Liver (tissue), 9 donors: Measurements from ENCODE around the gene APP. TPM values are rescaled to one million over a fixed set of nuclear protein-coding genes. Genes with fewer than 3 reads are reported as not detected.

Experiments
- DNase-seq: peaks from one replicate; pipeline ENCODE4 v3.0.0-alpha.2; 2017; ENCODE audit warnings: low spot score
- H3K27ac ChIP-seq, 2 donors: one replicate each; pipeline ENCODE4 v1.7.0; 2013; ENCODE audit warnings: inconsistent platforms in 2 of 2, low read length in 2 of 2, control low read depth in 1 of 2, low read depth in 1 of 2, mild to moderate bottlenecking in 1 of 2
- H3K27me3 ChIP-seq, 4 donors: one replicate each; pipeline versions ENCODE4 v1.6.1 to v1.7.0; 2013; ENCODE audit warnings: low read length in 3 of 4, inconsistent platforms in 1 of 4, mild to moderate bottlenecking in 1 of 4, moderate library complexity in 1 of 4; ENCODE audit not compliant: control insufficient read depth in 4 of 4, insufficient read depth in 4 of 4
- H3K36me3 ChIP-seq, 4 donors: one replicate each; pipeline versions ENCODE4 v1.6.1 to v1.7.0; 2013; ENCODE audit warnings: low read length in 3 of 4, mild to moderate bottlenecking in 3 of 4, low read depth in 1 of 4, moderate library complexity in 1 of 4; ENCODE audit not compliant: control insufficient read depth in 4 of 4, insufficient read depth in 3 of 4
- H3K4me1 ChIP-seq, 4 donors: one replicate each; pipeline versions ENCODE4 v1.6.1 to v1.7.0; 2013; ENCODE audit warnings: low read length in 3 of 4, mild to moderate bottlenecking in 3 of 4, moderate library complexity in 1 of 4; ENCODE audit not compliant: control insufficient read depth in 4 of 4, insufficient read depth in 4 of 4
- H3K4me3 ChIP-seq, 3 donors: one replicate each; pipeline versions ENCODE4 v1.6.1 to v1.7.0; 2013; ENCODE audit warnings: low read length in 3 of 3, control low read depth in 1 of 3, low read depth in 1 of 3, mild to moderate bottlenecking in 1 of 3
- H3K9ac ChIP-seq, 2 donors: one replicate each; pipeline ENCODE4 v1.7.0; 2013; ENCODE audit warnings: low read length in 2 of 2, mild to moderate bottlenecking in 2 of 2, moderate library complexity in 2 of 2, control low read depth in 1 of 2, low read depth in 1 of 2
- H3K9me3 ChIP-seq, 4 donors: one replicate each; pipeline versions ENCODE4 v1.6.1 to v1.7.0; 2013; ENCODE audit warnings: low read length in 3 of 4; ENCODE audit not compliant: control insufficient read depth in 4 of 4
- EGR1 ChIP-seq, 2 donors: IDR thresholded peaks; 2 replicates each; pipeline ENCODE4 v1.6.1; 2016 to 2018; ENCODE audit warnings: antibody characterized with exemption in 2 of 2, low read depth in 2 of 2
- FOXA1 ChIP-seq: IDR thresholded peaks from 2 replicates; pipeline ENCODE4 v1.6.1; 2016; ENCODE audit warnings: antibody characterized with exemption
- FOXA2 ChIP-seq: IDR thresholded peaks from 2 replicates; pipeline ENCODE4 v1.6.1; 2016; ENCODE audit warnings: antibody characterized with exemption
- GABPA ChIP-seq, 2 donors: IDR thresholded peaks in 1 of 2; conservative IDR thresholded peaks in 1 of 2; 2 replicates each; pipeline ENCODE4 v1.6.1; 2016; ENCODE audit warnings: antibody characterized with exemption in 2 of 2, mild to moderate bottlenecking in 1 of 2, moderate library complexity in 1 of 2
- HNF4A ChIP-seq, 2 donors: conservative IDR thresholded peaks; 2 replicates each; pipeline ENCODE4 v1.6.1; 2016; ENCODE audit warnings: antibody characterized with exemption in 2 of 2, mild to moderate bottlenecking in 2 of 2
- HNF4G ChIP-seq: IDR thresholded peaks from 2 replicates; pipeline ENCODE4 v1.6.1; 2016; ENCODE audit warnings: antibody characterized with exemption
- JUND ChIP-seq, 2 donors: IDR thresholded peaks; 2 replicates each; pipeline ENCODE4 v1.6.1; 2016; ENCODE audit warnings: antibody characterized with exemption in 2 of 2
- RAD21 ChIP-seq, 2 donors: IDR thresholded peaks; 2 replicates each; pipeline ENCODE4 v1.6.1; 2016; ENCODE audit warnings: antibody characterized with exemption in 2 of 2, mild to moderate bottlenecking in 2 of 2
- RXRA ChIP-seq, 2 donors: IDR thresholded peaks; 2 replicates each; pipeline ENCODE4 v1.6.1; 2017 to 2018; ENCODE audit warnings: antibody characterized with exemption in 2 of 2, mild to moderate bottlenecking in 1 of 2
- SP1 ChIP-seq: IDR thresholded peaks from 2 replicates; pipeline ENCODE4 v1.6.1; 2018; ENCODE audit warnings: antibody characterized with exemption, mild to moderate bottlenecking
- TAF1 ChIP-seq: conservative IDR thresholded peaks from 2 replicates; pipeline ENCODE4 v1.6.1; 2016; ENCODE audit warnings: antibody characterized with exemption, mild to moderate bottlenecking
- YY1 ChIP-seq: IDR thresholded peaks from 2 replicates; pipeline ENCODE4 v1.6.1; 2016; ENCODE audit warnings: antibody characterized with exemption, mild to moderate bottlenecking
- WGBS: extraction: QIAGEN DNeasy Blood & Tissue Kit; methylation state at CpG from one replicate; pipeline ENCODE4 v1.1.7; 2013; 5-methylcytosine and 5-hydroxymethylcytosine counted together
- polyA plus RNA-seq, 2 donors: library from polyadenylated mRNA; stranded (reverse) in 1 of 2; unstranded in 1 of 2; fragments of 200-250 nt in 1 of 2; fragments of >200 nt in 1 of 2; fragmentation: Nextera tagmentation in 1 of 2; extraction: Ambion mirVana in 1 of 2; gene quantifications; one replicate each; pipeline versions ENCODE4 v1.2.1 to v1.2.3, GENCODE V29; 2013 to 2015
- total RNA-seq, 2 donors: library from RNA; depleted of rRNA; stranded (reverse); fragments of >200 nt; gene quantifications; one replicate each; pipeline ENCODE4 v1.2.3, GENCODE V29; 2014
- TF ChIP-seq, protein P1 (sequence below): IDR thresholded peaks from 2 replicates; pipeline ENCODE4 v1.6.1; 2016; ENCODE audit warnings: antibody characterized with exemption
- TF ChIP-seq, protein P2 (sequence below): IDR thresholded peaks from 2 replicates; pipeline ENCODE4 v1.6.1; 2016; ENCODE audit warnings: antibody characterized with exemption
- donor health status: healthy.
- donor health status: healthy.
- donor health status: healthy.
- donor health status: healthy.
- donor health status: healthy.

The APP gene
- total and polyA plus RNA-seq, 4 donors, result 24.9 to 201 (median 111) TPM

GRCh38 chr21:25887646-25888306 lies 282.8 kb downstream of the APP start:
- Histone ChIP-seq H3K27ac (peak overlapping the region; percentile 31 to 65), H3K36me3 (peaks cover 0 to 6% (median 2%) of the 10 kb centered on the region in 4 donors)
- WGBS, result 62% methylated on average over 9 of the region's 9 CpGs

GRCh38 chr21:25887166-25887565 lies 283.4 kb downstream of the APP start:
- no peaks in the 10 kb centered on the region for H3K9me3 ChIP-seq
- no peak overlapping the region for H3K4me3 ChIP-seq
- 91% methylated on average over 4 of the region's 4 CpGs for WGBS
- no peak overlapping the region for H3K27ac ChIP-seq
- H3K9ac ChIP-seq, result no peak overlapping the region
- H3K4me1 ChIP-seq, result peaks cover 7 to 35% (median 18%) of the 10 kb centered on the region in 4 donors
- no peaks in the 10 kb centered on the region for H3K27me3 ChIP-seq
- H3K36me3 ChIP-seq, result peaks cover 0 to 6% (median 2%) of the 10 kb centered on the region in 4 donors
- DNase-seq, result no peak
- TF ChIP-seq RAD21 (IDR thresholded peaks at IDR 0.05) (peak in 1 of 2 donors; percentile 30), SP1 (no peak)

More at GRCh38 chr21:25887646-25888306, 282.8 kb downstream of the APP start:
- TF ChIP-seq GABPA (IDR thresholded peaks at IDR 0.05 in 1 of 2, conservative IDR thresholded peaks at IDR 0.05 in 1 of 2) (no peak), HNF4A (conservative IDR thresholded peaks at IDR 0.05) (peak; percentile 51 to 52), TAF1 (no peak), EGR1 (IDR thresholded peaks at IDR 0.05; ENCODE audit: low read depth in 2 of 2) (no peak), JUND (IDR thresholded peaks at IDR 0.05) (peak in 1 of 2 donors; percentile 15), SP1 (peak; percentile 44), FOXA2 (no peak), HNF4G (no peak), FOXA1 (no peak), YY1 (peak; percentile 50), RXRA (IDR thresholded peaks at IDR 0.05) (peak; percentile 41 to 49), RAD21 (IDR thresholded peaks at IDR 0.05) (no peak)
- TF ChIP-seq, protein P1, sequence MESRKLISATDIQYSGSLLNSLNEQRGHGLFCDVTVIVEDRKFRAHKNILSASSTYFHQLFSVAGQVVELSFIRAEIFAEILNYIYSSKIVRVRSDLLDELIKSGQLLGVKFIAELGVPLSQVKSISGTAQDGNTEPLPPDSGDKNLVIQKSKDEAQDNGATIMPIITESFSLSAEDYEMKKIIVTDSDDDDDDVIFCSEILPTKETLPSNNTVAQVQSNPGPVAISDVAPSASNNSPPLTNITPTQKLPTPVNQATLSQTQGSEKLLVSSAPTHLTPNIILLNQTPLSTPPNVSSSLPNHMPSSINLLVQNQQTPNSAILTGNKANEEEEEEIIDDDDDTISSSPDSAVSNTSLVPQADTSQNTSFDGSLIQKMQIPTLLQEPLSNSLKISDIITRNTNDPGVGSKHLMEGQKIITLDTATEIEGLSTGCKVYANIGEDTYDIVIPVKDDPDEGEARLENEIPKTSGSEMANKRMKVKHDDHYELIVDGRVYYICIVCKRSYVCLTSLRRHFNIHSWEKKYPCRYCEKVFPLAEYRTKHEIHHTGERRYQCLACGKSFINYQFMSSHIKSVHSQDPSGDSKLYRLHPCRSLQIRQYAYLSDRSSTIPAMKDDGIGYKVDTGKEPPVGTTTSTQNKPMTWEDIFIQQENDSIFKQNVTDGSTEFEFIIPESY, result no peak
- TF ChIP-seq, protein P2, sequence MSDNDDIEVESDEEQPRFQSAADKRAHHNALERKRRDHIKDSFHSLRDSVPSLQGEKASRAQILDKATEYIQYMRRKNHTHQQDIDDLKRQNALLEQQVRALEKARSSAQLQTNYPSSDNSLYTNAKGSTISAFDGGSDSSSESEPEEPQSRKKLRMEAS, result peak; percentile 53
- Histone ChIP-seq H3K9ac (no peak overlapping the region), H3K9me3 (no peaks in the 10 kb centered on the region), H3K27me3 (no peaks in the 10 kb centered on the region), H3K4me3 (no peak overlapping the region), H3K4me1 (peaks cover 7 to 35% (median 18%) of the 10 kb centered on the region in 4 donors)
- DNase-seq, result no peak

DNA sequence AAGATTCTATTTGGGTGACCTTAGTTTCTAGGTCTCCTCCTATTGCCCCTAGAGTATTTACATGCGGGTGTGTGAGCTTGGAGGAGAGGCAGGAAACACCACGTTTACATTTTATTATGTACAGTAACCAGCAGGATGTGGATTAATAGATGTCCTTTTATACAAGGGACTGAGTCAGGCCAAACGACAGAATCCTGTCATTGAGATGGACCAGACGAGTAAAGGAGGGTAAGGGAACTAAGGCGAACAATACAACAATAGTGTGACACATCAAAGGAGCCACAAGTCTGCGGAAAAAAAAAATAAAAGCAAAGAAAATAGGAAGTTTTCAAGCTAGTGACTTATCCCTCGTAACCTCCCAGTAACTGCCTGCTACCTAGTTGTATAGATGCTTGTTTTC lies 284.7 kb downstream of the APP start:
- H3K9me3 ChIP-seq, result no peaks in the 10 kb centered on the region
- peak overlapping the region; percentile 11 to 42 for H3K27ac ChIP-seq
- 78% methylated on average over 7 of the region's 7 CpGs for whole genome bisulfite sequencing
- H3K36me3 ChIP-seq, result peaks cover 0 to 5% (median 2%) of the 10 kb centered on the region in 4 donors
- peaks cover 7 to 35% (median 18%) of the 10 kb centered on the region in 4 donors for H3K4me1 ChIP-seq
- no peak for DNase-seq
- H3K27me3 ChIP-seq, result no peaks in the 10 kb centered on the region
- H3K4me3 ChIP-seq, result no peak overlapping the region
- no peak overlapping the region for H3K9ac ChIP-seq
- TF ChIP-seq JUND (IDR thresholded peaks at IDR 0.05), result no peak
- no peak for TF ChIP-seq TAF1
- no peak for TF ChIP-seq YY1
